C4-2B (cell line): ENCODE results near the gene HLA-DOA.
A peak's percentile ranks its signal among the peaks of the same experiment; 100 is the strongest.

Experiments
- H3K27ac ChIP-seq: fragments of 450-650 bp; 2 replicates; pipeline ENCODE4 v1.5.1; 2017
- ZFX ChIP-seq: fragments of 450-650 bp; IDR thresholded peaks from 2 replicates; pipeline ENCODE4 v1.6.1; 2017
- TF ChIP-seq, protein P1 (sequence below): fragments of 450-650 bp; conservative IDR thresholded peaks from 2 replicates; pipeline ENCODE4 v1.5.1; 2017; ENCODE audit warnings: mild to moderate bottlenecking

The HLA-DOA gene

DNA sequence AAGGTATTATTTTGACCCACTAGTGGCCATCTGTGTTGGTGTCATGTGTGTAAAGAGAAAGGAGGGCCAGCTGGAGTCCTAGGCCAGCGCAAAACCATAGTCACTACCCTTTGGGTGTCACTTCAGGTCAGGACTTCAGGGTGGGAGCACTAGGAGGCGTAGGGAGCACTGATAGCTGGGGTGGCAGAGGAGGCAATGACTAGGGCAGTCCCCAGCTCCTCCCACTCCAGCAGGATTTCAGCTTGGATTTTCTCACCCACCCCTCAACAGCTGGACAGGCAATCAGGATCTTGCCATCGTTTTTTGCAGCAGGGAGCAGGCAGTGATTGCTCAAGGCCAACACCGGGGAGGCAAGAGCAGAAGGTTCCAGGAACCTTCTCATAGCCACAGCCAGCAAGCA lies 4.2 kb upstream of the HLA-DOA start:
- no peak overlapping the region for H3K27ac ChIP-seq
- TF ChIP-seq, protein P1, sequence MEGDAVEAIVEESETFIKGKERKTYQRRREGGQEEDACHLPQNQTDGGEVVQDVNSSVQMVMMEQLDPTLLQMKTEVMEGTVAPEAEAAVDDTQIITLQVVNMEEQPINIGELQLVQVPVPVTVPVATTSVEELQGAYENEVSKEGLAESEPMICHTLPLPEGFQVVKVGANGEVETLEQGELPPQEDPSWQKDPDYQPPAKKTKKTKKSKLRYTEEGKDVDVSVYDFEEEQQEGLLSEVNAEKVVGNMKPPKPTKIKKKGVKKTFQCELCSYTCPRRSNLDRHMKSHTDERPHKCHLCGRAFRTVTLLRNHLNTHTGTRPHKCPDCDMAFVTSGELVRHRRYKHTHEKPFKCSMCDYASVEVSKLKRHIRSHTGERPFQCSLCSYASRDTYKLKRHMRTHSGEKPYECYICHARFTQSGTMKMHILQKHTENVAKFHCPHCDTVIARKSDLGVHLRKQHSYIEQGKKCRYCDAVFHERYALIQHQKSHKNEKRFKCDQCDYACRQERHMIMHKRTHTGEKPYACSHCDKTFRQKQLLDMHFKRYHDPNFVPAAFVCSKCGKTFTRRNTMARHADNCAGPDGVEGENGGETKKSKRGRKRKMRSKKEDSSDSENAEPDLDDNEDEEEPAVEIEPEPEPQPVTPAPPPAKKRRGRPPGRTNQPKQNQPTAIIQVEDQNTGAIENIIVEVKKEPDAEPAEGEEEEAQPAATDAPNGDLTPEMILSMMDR: no peak
- no peak for TF ChIP-seq ZFX

DNA sequence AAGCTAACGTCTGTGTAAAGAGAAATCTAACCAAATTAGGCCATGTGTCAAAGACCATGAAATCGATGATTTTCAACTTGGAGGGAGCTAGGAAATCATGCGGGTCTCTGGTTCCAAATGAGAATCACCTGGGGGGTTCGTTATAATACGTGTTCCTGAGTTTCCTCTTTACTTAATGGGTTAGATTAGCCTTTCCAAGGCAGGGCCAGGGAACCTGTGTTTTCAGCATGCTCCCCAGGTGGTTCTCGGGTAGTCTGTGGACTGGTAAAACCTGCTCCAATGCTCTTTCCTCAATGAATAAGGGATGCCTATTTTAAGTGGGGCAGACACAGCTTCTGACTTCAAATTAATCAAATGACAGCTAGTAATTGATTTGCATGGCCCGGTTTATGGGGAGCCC lies 965 bp upstream of the HLA-DOA start:
- H3K27ac ChIP-seq: no peak overlapping the region
- TF ChIP-seq, protein P1: no peak
- no peak for TF ChIP-seq ZFX

DNA sequence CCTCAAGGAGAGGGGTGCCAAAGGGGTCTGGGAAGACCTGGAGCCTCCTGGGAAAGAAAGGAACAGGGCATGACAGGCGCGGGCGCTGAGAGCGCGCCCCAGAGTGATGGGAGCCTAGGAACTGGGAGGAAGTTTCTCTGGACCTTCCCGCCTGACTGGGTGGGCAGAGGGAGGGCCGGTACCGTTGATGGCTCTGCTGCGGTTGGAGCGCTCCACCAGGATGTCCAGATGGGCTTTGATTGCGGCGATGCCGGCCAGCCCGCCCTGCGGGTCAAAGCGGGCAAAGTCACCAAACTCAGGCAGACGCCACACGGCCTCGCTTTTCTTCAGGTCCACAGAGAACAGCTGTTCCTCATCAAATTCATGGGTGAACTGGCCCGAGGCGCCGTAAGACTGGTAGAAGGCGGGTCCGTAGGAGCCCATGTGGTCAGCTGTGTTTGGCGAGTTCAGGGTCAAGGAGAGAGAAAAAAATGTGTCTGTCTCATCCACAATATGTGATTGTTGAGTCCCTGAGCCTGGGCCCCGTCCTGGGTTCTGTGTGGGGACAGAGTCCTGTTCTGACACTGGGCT lies 1.5 kb downstream of the HLA-DOA start:
- no peak overlapping the region for H3K27ac ChIP-seq

DNA sequence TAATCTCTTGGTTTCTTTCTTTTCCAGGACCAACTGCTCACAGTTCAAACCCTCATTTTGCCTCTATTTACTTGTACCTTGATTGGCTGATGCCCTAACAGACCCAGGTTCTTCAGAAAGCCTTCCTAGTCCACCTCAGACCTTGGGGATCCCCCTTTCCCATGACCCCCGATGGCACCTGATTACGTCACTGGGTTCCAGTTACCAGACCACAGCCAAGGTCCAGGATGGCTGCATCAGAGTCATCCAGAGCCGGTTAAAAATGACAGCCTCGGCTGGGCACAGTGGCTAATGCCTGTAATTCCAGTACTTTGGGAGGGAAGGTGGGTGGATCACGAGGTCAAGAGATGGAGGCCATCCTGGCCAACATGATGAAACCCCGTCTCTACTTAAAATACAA lies 4.5 kb downstream of the HLA-DOA start:
- no peak overlapping the region for H3K27ac ChIP-seq
- TF ChIP-seq, protein P1: no peak
- no peak for TF ChIP-seq ZFX

More for the DNA sequence above, 1.5 kb downstream of the HLA-DOA start:
- TF ChIP-seq, protein P1: no peak
- no peak for TF ChIP-seq ZFX

DNA sequence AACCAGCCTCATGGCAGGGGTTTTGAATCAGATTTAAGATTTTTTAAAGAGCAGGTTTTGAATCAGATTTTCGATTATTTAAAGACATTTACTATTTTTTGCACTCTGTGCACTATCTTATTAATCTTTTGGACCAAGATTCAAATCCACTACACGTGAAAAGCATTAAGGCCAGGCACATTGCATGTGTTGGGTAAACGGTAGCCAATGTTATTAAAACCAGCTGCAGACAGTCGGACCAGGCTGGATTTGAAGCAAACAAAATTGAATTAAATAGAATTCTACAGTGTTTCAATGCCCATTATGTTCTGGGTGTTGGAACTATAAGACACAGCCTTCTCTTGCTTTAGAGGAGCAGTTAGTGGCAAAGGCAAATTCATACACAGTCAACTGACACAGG lies 7.7 kb downstream of the HLA-DOA start:
- TF ChIP-seq ZFX: no peak
- TF ChIP-seq, protein P1: no peak
- H3K27ac ChIP-seq: no peak overlapping the region

DNA sequence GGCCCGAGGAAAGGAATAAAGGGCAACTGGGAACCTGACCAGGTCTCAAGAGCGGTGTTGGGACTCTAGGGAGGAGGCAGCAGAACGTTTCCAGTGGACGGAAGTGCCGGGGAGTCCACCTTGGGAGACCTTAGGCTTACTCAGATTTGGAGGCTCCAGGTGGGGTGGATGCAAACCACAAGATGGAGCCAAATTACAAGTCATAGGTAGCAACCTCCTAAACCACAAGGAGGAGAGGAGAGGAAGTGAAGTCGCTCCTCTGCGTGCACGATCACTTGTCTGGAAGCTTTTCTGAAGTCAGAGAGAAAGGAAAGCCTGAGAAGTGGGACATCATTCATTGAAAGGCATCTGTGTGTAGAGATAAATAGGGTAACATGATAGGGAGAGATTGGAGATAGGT lies 9.3 kb downstream of the HLA-DOA start:
- H3K27ac ChIP-seq: no peak overlapping the region
- TF ChIP-seq ZFX: no peak
- TF ChIP-seq, protein P1: peak; percentile 60

DNA sequence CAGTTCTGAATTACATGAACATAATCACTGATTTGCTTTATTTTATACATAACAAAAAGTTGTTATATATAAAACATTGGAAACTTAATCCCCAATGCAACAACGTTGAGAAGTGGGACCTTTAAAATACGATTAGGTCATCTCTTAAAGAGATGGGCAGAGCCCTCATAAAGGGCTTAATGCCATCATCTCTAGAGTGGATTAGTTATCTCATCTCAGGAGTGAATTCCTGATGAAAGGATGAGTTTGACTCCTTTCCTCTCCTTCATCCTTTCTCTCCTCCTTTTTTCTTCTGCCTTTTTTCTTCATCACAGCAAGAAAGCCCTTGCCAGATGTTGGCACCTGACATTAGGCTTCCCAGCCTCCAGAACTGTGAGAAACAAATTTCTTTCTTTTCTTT lies 13.9 kb downstream of the HLA-DOA start:
- no peak overlapping the region for H3K27ac ChIP-seq
- TF ChIP-seq ZFX: no peak
- TF ChIP-seq, protein P1: no peak
